ENCODE data around the gene MAB21L4.

The MAB21L4 gene

DNA sequence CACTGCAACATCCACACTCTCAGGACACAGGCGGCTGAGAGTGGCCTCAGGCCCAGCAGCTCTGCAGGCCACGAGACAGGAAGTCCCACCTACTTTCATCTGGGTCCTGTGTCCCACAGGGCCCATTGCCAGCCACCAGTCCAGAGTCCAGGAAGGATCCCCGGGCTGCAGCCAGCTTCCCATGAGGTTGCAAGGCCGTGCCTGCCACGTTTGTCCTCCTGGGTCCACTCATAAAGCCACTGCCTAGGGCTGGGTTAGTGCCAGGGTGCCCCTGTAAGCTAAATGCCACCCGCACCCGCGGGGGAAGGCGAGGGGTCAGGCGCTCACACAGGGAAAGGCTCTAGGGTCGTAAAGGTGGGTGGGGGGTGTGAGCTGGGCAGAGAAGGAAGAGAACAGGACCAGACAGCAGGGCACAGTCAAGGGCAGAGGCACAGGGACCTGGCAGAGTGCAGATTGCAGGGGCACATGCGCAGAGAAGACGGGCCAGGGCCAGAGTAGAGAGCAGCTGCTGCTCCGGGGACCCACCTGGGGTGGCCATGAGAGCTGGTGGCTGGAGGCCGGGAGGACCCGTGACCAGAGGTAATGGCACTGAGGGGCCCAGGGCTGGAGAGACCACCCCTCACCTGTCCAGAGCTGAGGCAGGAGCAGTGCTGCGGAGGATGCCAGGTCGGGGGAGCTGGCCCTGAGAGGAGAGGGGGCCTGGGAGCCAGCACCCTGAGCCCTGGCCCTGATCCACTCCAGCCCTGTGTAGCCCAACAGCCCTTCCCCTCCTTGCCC is 19.3 kb downstream of the MAB21L4 start:
- no peak for DNase-seq

DNA sequence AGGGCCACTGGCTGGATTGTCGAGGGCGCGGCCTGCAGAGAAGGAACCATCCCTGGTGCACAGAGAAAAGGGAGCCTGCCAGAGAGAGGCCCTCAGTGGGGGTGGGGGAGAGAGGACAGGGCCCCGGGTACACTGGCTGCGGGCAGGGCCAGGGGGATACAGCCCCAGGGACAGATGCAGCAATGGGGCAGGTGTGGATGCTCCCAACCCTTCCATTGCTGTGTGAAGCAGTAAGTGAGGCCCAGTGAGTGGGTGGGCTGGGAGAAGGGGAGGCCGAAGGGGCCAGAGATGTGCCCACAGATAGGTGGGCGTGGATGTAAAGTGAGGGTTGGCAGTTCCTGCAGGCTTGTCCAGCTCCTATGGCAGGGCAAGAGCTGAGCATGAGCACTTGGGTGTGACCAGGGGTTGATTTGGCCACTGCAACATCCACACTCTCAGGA is 19.9 kb downstream of the MAB21L4 start:
- DNase-seq, result no peak

DNA sequence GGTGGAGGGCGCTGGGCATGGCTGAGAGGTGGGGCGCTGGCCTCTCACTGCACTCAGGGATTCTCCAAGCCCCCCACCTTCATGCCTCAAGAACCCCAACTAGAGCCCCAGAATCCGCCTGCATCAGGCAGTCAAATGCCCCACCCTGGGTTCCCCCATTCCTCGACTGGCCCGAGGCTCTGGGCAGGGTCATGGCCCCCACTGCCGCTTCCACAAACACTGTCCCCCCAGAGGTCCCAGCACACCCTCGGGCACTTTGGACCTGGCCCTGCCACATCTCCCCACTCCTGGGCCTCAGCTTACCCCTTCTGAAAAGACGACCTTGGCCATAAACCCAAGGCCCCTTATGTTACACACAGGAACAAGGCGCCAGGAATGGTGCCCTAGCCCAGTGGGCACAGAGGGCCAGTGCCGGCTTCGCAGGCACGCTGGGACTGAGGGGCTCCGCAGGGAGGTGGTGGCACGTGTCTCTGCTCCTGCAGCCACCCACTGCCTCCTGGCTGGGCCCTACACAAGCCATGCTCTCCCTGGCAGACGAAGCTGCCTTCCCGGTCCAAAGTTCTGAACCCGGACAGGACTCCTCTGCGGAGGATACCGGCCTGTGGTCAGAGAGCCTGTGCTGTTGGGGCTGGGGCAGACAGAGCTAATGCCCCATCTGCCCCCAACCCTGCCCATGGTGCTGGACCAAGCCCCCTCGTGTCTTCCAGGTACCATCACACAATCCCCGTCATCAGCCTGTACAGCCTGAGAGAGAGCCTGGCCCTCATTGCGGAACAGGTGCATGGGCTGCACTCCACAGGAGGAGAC is 20.5 kb downstream of the MAB21L4 start:
- no peak for DNase-seq

DNA sequence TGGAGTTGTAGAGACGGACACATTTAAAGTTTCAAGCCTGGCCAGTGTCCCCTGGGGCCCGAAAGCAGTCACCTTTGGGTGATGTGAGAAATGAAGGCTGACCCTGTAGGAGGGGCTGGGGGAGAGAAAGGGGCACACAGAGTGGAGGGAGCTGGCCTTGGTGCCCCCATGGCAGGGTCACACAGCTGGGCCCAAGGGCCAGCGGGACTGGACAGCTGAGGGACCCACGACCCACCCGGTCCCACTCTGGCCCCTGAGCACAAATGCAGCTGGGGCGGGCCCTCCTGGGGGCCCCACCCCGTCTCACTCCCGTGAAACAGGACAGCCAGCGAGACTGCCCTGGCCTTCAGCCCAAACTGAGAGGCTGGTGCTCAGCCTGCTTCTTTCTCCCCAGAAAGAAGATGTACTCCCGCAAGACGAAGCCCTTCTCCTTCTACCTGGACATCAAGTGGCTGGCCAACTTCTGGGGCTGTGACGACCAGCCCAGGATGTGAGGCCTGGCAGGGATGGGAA is 21.2 kb downstream of the MAB21L4 start:
- DNase-seq, result no peak

DNA sequence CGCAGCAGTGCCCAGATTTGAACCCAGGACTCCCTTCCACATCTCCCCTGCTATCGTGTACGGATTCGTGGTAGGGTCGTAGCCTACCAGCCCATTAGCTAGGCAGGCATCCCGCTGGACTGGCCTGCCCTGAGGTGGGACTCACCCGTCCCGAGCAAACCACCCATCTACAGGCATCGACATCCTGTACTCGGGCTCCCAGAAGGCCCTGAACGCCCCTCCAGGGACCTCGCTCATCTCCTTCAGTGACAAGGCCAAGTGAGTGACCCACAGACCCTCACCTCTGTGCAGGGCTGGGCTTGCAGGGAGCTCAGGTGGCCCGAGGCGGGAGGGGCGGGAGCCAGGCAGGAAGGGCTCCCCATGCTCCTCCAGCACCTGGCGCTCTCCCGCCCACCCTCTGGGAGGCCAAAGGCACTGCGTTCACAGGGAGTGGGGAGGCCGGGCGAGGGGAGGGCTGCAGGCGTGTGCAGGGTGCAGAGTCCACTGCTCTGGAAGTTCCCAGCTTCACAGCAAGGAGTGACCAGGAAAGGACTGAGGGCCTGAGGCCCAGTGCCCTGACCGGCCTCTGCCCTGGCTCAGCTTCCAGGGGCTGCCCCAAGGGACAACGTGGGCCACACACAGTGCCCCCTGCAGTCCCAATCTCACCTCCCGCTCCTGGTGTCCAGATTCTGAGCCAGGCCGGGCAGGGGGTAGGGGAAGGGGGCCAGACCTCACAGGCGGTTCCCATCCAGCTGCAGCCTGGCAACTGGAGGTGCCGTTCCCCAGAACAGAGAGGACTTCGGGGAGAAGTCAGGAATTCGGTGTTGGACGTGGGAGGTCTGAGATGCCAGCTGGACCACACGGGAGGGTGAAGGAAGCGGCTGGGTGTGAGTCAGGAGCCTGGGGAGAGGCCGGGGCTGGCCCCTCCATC is 21.9 kb downstream of the MAB21L4 start:
- DNase-seq, result no peak

DNA sequence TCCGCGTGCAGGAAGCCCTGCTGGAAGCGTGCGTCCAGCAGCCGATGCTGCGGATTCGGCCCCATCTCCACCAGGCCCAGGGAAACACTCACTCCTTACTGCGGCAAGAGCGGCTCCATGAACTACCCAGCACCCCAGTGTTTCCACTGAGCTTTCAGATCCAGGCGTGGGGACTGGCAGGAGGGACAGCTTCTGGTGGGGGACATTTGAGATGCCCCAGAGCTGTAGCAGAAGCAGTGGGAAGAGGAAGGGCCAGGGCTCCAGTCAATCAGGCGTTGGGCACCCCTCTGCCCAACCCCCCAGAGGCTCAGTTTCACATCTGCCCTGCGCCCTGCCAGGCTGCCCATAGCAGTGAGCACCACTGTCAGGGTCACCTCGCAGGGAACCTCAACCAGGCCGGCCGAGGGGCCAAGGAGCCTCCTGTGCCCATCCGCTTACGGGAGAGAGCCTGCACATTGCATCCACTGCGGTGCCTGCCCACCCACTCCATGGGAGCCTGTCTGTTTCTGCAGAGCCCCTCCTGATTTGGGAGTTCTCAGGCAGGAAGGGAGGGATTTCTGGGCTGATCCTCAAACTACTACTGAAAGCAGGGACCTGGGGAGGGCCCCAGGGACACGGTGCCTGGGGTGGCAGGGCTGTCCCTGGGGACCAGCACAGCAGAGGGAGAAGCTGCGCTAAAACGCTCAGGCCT is 22.7 kb downstream of the MAB21L4 start:
- no peak for DNase-seq

DNA sequence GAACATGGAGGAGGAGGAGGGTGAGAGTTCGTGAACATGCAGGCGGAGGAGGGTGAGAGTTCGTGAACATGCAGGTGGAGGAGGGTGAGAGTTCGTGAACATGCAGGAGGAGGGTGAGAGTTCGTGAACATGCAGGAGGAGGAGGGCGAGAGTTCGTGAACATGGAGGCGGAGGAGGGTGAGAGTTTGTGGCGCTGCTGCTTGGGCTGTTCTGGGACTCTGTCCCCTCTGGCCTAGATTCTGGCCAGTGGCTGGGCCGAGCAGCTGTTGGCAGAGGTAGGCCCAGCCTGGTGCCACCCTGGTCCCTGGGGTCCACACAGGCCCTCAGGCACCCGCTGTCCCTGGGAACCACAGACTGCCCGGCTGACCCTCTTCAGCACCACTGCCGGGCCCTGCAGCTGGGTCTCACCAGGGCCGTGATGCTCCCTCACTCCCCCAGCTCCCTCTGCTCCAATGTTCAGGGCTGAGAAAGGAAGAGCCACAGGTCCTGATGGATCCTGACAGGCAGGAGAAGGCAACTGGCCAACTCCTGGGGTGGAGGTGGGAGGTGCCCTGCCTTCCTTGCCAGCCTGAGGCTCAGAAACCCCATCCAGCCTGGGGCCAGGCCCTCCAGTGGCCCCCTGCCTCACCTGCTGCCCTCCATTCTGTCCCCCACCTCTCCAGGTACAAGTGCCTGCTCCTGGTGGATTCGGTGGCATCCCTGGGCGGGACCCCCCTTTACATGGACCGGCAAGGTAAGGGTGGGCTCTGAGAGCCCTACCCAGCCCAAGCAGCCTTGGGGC is 23.4 kb downstream of the MAB21L4 start:
- no peak for DNase-seq

DNA sequence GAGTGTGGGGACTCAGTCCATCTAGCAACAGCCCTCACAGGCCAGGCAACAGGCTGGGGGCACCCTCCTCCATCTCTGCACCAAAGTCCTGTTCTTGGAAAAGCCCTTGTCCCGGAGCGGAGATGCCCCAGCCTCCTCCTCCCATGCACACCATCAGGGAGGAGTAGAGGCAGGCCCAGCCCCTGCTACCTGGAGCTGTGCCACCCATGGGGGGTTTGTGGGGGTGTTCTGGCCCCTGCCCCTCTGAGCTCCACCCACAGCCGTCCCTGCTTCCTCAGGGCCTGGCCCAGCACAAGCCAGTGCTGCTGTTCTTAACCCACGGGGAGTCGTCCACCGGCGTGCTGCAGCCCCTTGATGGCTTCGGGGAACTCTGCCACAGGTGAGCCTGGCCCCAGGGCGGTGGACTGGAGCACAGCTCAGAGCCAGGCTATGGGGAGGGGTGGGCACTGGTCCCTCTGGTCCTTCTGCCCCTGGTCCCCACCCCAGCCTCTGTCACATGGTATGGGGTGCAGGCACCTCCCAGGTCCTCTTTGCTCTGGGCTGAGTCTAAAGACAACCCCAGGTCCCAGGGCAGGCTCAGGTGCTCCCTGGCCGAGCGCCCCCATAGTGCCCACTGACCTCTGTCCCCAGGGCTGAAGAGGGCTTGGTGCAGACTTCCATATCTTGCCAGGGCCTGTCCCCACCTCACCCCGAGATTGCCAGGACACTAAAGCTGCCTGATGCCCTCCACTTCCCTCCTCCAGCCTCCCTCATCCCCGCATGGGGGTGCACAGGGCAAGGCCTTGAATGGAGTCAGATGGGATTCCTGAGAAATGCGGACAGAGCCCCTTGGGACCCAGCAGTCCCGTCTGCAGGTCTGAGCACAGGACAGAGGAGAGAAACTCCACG is 24.6 kb downstream of the MAB21L4 start:
- DNase-seq, result no peak

DNA sequence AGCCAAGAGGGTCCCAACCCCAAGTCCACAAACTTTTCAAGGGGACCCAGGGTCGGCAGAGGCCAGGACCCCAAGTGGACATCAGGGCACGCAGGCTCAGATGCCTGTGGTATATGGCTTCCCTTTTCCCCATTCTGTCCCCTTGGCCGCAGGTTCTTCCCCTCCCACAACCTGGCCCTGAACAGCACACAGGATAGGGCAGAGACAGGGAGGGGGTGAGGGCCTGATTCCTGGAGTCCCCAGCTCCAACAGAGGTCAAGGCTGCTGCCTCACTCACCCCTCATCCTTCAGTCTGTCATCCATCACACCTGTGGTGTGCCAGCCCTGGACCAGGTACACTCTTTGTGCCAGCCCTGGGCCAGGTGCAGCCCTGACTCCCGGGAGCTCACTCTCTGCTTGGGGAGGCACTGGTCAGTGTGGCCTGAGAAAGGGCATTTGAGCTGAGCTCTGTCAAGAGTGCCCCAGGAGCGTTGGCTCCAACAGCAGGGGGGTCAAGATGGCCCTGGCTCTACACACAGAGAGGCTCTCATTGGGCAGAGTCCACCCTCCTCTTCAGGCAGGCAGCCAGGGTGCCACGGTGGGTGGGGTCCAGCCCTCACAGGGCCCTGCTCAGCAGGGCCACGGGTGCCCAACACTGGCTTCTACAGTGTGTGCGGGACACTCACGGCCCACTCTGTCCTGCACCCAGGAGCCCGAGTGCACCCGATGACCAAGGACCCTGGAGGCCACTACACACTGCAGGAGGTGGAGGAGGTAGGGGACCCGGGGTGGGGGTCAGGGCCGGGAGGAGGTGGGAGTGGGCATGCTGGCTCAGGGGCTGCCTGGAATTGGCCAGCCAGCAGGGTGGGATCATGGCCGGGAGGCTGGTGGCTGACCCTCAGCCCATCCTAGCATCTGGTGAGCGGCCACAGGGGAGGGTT is 25.7 kb downstream of the MAB21L4 start:
- DNase-seq, result no peak

DNA sequence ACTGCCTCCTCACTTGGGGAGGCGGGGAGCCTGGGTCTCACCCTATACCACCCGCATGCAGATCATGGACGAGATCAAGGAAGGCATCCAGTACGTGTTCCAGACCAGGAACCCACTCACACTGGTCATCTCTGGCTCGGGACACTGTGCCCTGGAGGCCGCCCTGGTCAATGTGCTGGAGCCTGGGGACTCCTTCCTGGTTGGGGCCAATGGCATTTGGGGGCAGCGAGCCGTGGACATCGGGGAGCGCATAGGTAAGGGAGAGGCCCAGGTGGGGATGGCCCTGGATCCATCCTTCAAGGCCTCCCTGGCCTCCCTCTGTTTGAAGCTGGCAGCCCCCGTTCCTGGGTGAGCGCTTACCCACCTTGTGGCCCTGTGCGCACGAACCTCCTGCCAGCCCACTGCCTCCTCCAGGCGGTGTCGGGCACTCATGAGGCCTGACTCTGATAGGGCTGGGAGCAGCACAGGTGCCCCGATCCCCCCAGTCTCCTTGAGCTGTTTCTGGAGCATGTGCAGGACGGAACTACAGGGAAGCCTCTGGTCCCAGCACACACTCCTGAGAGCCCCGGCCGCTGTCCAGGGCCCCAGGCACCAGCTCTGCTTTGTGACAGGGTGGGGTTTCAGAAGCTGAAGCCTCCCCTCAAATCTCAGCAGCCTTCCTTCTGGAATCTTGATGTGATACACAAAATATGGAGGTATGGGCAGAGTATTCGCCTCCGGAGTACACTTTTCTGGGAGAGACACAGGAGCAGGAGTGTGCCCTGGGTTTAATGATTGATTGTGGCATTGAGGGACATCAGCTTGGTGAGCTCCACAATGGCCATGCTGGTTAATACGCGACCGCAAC is 26.6 kb downstream of the MAB21L4 start:
- DNase-seq, result no peak

DNA sequence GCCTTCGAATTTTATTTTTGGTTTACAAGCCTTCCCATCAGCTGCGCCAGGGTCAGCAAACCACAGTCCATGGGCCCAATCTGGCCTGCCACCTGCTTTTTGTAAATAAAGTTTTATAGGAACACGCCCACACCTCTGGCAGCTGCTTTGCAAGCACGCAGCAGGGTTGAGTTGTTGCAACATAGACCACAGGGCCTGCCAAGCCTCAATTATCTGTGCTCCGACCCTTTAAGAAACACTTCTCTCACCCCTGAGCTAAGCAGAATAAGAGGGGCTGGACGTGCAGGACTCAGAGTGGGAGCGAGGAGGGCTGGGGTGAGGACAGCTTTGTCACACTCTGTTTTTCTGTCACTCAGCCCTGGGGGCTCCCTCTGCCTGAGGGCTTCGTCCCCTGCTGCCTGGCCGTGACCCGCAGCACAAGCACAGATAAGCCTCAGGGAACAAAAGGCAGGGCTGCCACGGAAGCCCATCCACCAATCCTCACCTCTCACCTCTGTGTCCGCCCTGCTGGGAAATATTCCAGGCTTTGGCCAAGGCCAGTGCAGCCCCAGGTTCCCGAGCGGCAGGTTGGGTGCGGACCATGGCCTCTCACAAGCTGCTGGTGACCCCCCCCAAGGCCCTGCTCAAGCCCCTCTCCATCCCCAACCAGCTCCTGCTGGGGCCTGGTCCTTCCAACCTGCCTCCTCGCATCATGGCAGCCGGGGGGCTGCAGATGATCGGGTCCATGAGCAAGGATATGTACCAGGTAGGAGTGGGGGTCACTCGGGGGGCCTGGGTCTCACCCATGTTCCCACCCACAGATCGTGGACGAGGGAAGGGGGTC is 27.5 kb downstream of the MAB21L4 start, which contains the start of gene AGXT:
Gene AGXT, plus strand, starts transcription at position 539 of the 823 bp plus-strand sequence. Its CDS starts 42 bp downstream, at position 581.
- DNase-seq, result peak; percentile 69 to 82

DNA sequence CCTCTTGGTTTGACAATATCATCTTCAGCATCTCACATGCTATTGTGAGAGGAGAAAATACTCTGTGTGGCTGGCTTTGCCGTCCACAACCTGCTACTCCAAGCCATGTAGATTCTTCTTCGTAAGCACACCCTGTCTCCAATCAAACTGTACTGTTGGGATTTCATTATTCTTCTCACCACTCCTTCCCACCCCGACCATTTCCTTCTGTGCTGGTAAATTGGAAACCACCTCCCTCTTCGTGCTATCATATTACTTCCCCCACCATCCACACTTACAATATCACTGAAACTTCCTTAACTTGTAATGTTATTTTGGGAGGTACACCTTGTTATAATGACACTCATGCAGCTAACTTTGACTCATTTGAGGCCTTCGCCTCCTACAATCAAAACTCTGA is 30.6 kb downstream of the MAB21L4 start:
- no peak for DNase-seq

DNA sequence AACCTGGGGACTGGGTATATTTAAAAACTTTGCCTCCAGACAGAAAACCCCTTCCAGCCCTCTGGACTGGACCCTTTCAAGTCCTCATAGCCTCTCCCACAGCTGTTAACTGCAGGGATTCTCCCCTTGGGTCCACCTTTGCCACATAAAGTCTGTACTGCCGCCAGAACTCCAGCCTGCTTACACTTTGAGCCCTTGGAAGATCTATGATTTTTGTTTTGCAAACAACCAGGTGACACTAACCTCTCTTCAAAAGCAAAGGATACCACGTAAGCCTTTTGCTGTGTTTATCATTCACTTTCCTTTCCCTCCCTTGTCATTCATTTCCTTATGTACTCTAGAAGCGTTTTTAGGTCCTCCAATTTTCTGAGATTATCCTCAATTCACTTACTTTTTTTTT is 31.5 kb downstream of the MAB21L4 start:
- no peak for DNase-seq

DNA sequence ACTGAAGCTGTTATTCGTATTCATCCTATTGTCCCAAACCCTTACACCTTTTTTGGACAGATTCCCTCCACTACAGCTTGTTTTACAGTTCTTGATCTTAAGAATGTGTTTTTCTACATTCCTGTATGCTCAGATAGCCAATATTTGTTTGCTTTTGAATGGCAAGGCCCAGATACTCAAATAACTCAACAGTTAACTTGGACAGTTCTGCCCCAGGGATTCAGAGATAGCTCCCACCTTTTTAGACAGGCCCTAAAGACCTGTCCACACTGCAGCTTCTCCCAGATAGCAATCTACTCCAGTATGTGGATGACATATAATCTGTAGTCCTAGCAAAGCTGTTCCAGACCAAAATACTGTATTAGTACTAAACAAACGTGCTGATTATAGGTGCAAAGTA is 34.4 kb downstream of the MAB21L4 start:
- no peak for DNase-seq

DNA sequence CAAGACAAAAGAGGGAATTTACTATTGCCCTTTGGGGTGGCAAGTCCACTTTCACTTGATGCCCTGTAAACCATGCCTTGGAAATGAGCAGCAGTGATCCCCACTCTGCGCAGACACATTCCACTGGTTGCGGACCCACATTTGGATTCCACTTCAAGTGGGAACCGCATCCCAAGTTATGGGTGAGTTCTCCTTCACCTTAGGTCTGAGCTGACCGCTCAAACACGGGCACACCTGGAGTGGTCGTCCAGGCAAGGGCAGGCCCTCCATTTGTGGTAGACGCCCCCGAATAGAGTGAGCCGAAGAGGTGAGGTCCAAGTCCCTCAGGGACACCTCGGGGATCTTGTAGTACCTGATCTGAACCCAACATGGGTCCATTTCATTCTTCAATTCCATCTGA is 37.1 kb downstream of the MAB21L4 start:
- DNase-seq, result no peak

DNA sequence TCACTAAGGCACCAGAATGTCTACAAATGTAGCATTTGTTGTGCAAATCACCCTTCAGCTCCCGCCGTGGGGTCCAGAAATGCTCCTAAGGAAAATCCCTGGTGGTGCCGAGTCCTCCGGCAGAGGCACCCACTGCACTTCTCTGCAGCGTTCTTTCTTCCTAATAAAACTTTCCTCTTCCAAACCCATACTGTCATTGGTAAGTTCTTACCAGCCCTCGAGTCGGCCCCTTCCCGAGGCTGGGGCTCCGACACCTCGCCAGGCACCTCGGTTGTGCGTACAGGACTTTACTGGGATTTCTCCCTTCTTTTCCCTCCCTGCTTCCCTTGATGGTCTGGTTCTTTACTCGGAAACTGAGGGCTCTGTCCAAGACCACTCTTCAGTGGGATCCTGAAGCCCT is 37.6 kb downstream of the MAB21L4 start:
- no peak for DNase-seq

All from SHP77 (cell line).